Right lobe of liver (tissue), 4 donors: ENCODE measurements around the gene PIAS3.

ENCODE experiments used
- CTCF ChIP-seq, 4 donors: fragments of 200-600 bp in 3 of 4; fragments of 450-650 bp in 1 of 4; IDR thresholded peaks; one replicate each; pipeline versions ENCODE4 v1.5.1 to v1.8.0; 2016 to 2022; ENCODE audit warnings: antibody characterized with exemption in 4 of 4, mild to moderate bottlenecking in 2 of 4
- POLR2A ChIP-seq: fragments of 450-650 bp; IDR thresholded peaks from one replicate; pipeline ENCODE4 v1.6.1; 2017; ENCODE audit warnings: antibody characterized with exemption, mild to moderate bottlenecking
- donor health status: DM: no; HTN: no; CAD: no.
- donor health status: DM: no; HTN: no; CAD: no.
- donor health status: DM: no; HTN: yes; CAD: no.

GRCh38 chr1:145868232-145868631 lies 9.4 kb upstream of the PIAS3 start:
- TF ChIP-seq CTCF (IDR thresholded peaks at IDR 0.05) (no peak), POLR2A (no peak)
